ENCODE data around the gene LSS. TPM values are rescaled to one million over a fixed set of nuclear protein-coding genes. Genes with fewer than 3 reads are reported as not detected.
A peak's percentile ranks its signal among the peaks of the same experiment; 100 is the strongest.
"Not testable (repeated sequence)": the region's sequence is repeated elsewhere in the genome, so short reads cannot be mapped to it uniquely, and the experiment has no call there.

The LSS gene
- total RNA-seq, 2 donors from 2014 or later = 17.8 to 26.2 TPM

DNA sequence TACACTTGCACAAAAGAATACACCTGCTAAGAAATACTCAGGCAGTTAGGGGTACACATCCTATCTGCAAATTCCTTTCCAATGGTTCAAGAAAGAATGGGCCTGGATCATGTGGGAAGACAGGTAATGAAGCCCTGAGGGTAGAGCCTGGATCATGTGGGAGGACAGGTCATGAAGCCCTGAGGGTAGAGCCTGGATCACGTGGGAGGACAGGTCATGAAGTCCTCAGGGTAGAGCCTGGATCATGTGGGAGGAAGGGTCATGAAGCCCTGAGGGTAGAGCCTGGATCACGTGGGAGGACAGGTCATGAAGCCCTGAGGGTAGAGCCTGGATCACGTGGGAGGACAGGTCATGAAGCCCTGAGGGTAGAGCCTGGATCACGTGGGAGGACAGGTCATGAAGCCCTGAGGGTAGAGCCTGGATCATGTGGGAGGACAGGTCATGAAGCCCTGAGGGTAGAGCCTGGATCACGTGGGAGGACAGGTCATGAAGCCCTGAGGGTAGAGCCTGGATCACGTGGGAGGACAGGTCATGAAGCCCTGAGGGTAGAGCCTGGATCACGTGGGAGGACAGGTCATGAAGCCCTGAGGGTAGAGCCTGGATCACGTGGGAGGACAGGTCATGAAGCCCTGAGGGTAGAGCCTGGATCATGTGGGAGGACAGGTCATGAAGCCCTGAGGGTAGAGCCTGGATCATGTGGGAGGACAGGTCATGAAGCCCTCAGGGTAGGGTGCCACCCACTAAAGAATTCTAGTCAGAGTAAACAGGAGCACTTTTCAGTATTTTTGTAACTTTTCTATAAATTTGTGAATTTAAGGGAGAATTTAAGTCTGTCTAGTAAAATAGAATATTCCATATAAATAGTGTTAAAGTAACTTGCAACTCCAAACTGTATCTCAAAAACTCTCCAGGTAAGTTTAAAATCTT lies 27.4 kb downstream of the LSS start:
- not testable (repeated sequence) for DNase-seq (ENCODE audit: low spot score in 2 of 2); H3K9me3 Mint-ChIP-seq; H3K36me3 Mint-ChIP-seq; ATAC-seq
- peak overlapping the region; percentile 31 to 60 for H3K27ac Mint-ChIP-seq

DNA sequence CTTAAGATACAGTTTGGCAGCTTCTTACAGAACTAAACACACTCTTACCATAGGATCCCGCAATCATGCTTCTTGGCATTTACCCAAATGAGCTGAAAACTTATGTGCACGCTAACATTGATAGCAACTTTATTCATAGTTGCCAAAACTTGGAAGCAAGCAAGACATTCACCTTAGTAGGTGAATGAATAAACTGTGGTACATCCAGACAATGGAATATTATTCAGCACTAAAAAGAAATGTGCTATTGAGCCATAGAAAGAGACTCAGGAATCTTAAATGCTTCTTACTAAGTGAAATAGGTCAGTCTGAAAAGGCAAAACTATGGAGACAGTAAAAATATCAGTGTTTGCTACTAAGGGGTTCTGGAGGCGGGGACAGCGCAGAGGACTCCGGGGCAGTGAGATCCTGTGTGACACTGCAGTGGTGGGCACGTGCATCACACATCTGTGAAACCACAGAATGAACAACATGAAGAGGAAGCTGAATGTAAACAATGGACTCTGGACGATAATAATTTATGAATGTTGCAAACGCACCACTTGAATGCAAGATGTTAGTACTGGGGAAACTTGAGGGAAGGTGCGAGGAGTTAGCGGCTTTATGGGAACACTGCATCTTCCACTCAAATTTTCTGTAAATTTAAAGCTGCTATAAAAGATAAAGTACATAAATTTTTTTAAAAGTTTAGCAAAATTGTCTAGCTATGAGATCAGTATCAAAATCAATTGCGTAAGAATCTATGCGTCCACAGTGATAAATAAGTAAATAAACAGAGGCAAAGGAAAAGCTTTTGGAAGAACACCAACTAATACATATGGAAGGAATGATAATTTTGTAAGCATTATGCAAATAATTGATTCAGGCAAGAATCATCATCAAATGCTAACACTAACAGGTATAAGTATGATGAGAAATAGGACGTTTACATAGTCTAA lies 28.9 kb downstream of the LSS start:
- H3K27ac Mint-ChIP-seq = peak overlapping the region in 1 of 2 donors; percentile 60
- ATAC-seq (no peak), DNase-seq (ENCODE audit: low spot score in 2 of 2) (no peak)
- no peaks in the 10 kb centered on the region for H3K9me3 Mint-ChIP-seq
- peaks cover 0 to 5% of the 10 kb centered on the region in 2 donors for H3K36me3 Mint-ChIP-seq

DNA sequence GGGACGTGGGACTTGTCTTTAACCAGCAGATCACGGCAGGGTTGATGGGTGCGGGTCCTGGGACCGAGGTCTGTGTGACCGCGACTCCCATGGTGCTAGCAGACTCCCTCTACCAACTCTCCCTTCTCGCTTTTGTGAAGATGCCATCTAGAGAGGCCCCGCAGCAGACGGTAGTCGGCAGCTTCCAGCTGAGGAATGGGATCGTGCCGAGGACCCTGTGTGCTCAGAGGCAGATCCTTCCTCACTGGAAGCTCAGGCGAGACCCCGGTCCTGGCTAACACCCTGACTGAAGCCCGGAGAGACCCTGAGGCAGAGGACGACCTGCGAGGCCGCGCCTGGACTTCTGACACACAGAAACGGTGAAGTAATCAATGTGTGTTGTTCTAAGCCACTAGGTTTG lies 31.8 kb downstream of the LSS start:
- ATAC-seq = no peak
- Mint-ChIP-seq H3K27ac (peak overlapping the region in 1 of 2 donors; percentile 56), H3K9me3 (no peaks in the 10 kb centered on the region), H3K36me3 (peaks cover 0 to 5% of the 10 kb centered on the region in 2 donors)
- no peak for DNase-seq (ENCODE audit: low spot score in 2 of 2)

DNA sequence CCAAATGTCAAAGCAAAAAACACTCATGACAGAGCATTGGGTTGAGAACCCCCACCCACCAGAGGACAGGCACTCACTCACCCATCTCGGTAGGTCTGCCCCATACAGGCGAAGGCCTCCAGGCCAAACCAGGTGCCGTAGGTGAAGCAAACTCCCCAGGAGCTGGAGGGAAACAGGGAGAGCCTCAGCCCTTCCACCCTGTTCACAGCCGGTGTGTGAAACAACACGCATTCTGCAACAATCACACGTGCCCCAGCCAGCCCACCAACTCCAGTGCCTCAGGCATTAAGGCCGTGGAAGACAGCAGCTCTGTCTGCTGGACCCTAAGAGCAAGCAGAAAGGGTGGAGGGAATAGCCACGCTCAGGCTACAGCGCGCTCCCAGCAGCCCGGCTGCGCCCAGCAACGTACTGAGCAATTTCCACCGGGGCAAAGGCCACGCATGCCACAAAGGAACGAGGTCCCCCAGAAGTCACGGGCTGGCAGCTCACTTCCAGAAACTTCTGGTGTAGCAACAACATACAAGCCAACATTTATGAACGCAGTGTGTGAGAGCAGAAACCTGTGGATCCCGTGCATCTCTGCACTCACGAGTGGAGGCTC lies 32.9 kb downstream of the LSS start:
- ATAC-seq (no peak), DNase-seq (ENCODE audit: low spot score in 2 of 2) (no peak)
- Mint-ChIP-seq H3K36me3 (peaks cover 0 to 5% of the 10 kb centered on the region in 2 donors), H3K27ac (peak overlapping the region in 1 of 2 donors; percentile 56), H3K9me3 (no peaks in the 10 kb centered on the region)

DNA sequence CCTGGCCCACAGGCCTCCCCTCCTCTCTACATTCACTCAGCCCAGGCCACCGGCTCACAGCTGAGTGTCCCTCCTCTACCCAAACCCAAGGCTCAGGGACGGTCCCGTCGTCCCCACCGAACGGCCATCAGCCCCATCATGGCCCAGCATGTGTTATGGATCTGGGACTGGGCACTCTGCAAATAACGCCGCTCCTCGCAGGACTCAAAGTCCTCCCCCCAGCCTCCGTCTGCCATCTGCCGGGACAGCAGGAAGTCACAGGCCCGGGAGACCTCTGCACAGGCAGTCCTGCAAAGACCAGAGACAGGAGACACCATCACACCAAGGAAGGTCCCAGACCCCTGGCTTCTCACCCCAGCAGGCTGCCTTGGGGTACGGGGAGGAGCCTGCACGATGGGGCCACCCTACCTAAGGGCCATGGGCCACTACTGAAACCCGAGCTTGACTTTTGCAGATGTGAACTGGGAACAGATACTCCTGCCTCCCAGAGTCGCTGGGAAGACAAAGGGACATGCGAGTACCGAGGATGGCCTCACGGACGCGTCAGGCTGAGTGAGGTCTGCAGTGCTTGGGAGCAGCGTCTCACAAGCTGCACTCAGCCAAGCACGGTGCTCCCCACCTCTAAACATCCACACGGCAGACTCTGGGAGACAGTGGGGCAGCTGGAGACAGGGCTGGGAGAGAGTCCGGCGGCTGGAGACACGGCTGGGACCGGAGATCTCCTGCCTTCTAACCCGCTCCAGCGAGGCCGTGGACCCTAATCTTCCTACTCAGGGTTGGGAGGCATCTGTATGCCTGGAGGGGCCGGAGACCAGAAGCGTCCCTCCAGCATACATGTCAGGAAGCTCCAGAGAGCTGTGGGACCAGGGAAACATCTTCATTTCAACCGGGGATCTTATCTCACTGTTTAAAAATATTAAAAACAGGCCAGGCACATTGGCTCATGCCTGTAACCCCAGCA lies 33.9 kb downstream of the LSS start:
- DNase-seq (ENCODE audit: low spot score in 2 of 2) = no peak
- Mint-ChIP-seq H3K36me3 (peaks cover 0 to 3% of the 10 kb centered on the region in 2 donors), H3K9me3 (no peaks in the 10 kb centered on the region), H3K27ac (peak overlapping the region in 1 of 2 donors; percentile 77)
- ATAC-seq = no peak

DNA sequence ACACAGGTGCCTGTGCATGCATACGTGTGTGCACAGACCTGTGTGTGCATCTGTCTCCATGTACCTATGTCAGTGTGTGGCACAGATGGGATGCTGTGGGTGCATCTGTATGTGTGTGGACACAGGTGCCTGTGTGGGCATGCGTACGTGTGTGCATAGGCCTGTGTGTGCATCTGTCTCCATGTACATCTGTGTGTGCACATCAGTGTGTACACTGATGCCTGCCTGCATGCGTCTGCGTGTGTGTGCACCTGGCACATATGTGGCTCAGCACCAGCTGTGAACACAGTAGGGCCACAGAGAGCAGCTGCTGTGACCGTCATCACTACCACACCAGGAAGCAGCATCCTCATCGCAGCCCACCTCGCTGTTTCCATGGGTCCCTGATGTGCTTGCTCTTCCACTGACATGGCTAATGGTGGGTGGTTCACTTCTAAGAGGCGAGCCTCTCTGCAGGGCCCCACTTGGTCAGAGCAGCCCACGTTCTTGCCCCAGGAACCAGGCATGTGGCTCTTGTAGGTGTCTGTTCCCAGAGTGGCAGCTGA lies 34.7 kb downstream of the LSS start:
- DNase-seq (ENCODE audit: low spot score in 2 of 2) (no peak), ATAC-seq (no peak)
- Mint-ChIP-seq H3K9me3 (no peaks in the 10 kb centered on the region), H3K36me3 (no peaks in the 10 kb centered on the region), H3K27ac (peak overlapping the region in 1 of 2 donors; percentile 77)

DNA sequence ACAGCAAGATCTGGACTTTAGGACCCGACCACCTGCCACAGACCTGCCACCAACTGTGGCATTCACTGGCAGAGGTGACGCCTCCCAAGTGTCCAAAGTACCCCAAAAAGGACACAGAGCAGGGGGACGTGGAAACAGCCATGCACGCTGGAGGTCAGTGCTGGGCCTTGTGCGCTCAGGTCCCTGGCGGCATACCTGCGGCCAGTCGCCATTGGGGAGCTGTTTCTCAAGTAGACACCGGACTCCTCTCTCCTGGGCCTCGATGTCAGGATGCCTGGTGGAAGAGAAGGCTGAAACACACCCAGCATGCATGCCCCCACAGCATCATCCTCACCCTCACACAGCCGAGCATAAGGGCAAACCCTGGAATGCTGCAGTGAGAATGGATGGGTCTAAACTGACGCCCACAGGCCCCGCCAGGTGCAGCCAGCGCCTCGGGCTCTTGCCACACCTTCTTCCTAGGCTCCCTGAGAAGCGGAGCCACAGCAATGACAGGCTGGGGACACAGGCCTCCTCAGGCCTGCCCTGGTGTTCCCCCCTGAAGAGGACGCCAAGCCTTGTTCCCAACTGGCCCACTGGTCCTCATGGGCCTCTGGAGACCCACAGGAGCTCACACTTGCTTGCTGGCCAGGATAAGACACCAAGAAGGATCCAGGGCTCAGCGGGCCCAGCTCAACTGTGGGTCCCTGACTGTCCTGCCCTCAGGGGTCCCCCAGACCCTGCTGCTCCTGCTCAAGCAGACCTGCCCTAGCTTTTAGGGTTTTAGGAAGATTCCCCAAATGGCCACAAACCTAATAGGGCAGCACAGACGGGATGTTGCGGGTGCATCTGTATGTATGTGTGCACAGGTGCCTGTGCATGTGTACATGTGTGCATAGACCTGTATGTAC lies 36.6 kb downstream of the LSS start:
- no peak overlapping the region for H3K27ac Mint-ChIP-seq
- no peak for ATAC-seq
- DNase-seq (ENCODE audit: low spot score in 2 of 2) = no peak
- H3K36me3 Mint-ChIP-seq = no peaks in the 10 kb centered on the region
- H3K9me3 Mint-ChIP-seq = no peaks in the 10 kb centered on the region

DNA sequence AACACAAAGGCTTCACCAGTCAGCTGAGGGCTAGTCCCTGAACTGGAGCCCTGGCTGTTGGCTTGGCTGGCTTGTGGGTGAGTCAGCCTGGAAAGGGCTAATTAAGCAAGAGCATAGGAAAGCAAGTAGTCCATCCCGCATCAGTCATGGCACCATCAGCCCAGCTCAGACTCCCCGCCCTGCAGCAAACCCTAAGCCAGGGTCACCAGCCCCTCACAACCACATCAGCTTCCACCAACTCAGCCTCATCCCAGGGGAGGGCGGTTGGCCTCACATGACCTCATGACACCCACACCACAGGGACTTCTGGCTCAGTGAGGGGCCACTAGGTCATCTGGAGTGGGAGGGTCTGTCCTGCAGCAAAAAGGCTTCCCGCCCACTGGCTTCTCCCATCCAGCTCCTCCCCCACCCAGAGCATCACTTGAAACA lies 37.3 kb downstream of the LSS start:
- DNase-seq (ENCODE audit: low spot score in 2 of 2) (no peak), ATAC-seq (no peak)
- no peaks in the 10 kb centered on the region for H3K36me3 Mint-ChIP-seq
- H3K27ac Mint-ChIP-seq = no peak overlapping the region
- no peaks in the 10 kb centered on the region for H3K9me3 Mint-ChIP-seq

DNA sequence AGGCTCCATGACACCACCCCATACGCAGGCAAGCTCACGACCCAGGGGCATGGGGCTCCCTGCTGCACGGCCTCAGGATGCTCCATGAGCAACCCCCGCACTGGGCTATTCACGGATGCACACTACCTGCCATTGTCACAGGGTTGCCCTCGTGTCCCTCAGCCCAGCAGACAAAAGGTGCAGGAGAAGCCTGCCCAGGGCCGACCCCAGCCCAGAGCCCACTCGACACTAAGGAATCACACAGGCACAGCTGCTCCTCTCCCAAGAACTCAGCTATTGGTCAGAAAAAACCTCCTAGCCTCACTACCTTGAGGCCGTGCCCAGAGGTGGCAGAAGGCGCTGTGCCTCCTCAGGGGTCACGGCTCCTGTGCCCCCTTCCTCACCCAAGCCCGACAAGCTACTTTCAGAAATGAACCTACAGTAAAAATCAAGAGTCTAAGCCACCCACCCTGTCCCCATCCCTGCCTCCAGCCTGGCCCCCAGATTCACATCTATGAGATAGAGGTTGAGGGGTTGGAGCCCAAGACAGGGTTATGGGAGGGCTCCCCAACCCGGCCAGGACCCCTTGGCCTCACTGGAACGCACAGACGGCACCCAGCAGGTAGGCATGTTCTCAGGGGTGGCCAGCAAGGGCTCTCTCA lies 38.0 kb downstream of the LSS start:
- no peak overlapping the region for H3K27ac Mint-ChIP-seq
- ATAC-seq = no peak
- no peaks in the 10 kb centered on the region for H3K9me3 Mint-ChIP-seq
- H3K36me3 Mint-ChIP-seq = no peaks in the 10 kb centered on the region
- no peak for DNase-seq (ENCODE audit: low spot score in 2 of 2)

DNA sequence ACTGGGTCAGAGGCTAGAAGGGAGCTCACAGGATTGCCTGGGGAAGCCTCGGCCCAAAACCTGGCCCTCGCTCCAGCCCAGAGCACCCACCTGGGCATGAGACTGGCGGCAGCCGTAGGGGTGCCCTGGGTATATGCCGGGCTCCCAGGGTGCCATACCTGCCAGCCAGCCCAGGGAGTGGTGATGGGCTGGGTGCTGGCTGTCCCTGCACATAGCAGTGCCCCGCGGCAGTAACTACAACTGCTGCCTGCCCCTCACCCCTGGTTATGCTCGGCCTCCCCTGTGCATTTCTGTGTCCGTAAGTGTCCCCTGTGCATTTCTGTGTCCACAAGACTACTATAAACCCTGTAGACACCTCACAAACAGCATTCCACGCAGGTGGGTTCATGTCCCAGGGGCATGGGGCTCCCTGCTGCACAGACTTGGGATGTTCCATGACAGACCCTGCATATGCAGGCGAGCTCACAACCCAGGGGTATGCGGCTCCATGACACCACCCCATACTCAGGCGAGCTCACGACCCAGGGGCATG lies 38.5 kb downstream of the LSS start:
- Mint-ChIP-seq H3K36me3 (no peaks in the 10 kb centered on the region), H3K27ac (no peak overlapping the region), H3K9me3 (no peaks in the 10 kb centered on the region)
- DNase-seq (ENCODE audit: low spot score in 2 of 2) = no peak
- no peak for ATAC-seq

DNA sequence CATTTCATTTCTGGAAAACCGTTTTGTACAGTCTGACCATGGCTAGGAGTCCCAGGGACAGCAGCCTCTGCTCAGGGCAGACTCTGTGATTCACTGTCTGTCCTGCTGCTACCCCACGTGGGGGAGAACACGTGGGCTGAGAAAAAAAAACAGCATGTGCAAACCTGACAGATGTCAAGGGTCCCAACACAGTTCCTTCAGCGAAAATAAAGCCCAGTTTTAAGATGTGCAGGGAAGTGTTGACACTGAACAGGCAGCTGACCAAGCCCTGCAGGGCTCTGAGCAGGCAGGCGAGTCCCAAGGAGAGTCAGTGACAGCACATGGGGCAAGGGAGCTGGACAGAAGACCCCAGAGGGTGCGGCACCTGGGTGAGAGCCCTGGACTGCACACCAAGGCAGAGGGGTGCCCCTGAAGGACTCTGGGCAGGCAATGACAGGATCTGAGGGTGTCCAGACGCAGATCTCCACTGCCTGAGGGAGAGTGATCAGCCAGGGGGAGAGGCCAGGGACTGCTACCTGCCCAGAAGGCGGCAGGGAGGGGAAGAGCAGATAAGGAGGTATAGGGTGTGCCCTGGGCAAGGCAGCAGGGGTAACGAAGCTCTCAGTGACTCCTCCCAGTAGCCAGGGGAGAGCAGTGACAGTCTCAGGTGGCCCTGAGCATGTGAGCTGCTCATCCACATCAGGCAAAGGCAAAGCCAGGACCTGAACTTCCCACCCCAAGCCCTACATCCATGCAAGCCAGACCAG lies 39.2 kb downstream of the LSS start:
- peak overlapping the region; percentile 25 to 46 for H3K27ac Mint-ChIP-seq
- ATAC-seq (no peak), DNase-seq (ENCODE audit: low spot score in 2 of 2) (no peak)
- no peaks in the 10 kb centered on the region for H3K36me3 Mint-ChIP-seq
- no peaks in the 10 kb centered on the region for H3K9me3 Mint-ChIP-seq

DNA sequence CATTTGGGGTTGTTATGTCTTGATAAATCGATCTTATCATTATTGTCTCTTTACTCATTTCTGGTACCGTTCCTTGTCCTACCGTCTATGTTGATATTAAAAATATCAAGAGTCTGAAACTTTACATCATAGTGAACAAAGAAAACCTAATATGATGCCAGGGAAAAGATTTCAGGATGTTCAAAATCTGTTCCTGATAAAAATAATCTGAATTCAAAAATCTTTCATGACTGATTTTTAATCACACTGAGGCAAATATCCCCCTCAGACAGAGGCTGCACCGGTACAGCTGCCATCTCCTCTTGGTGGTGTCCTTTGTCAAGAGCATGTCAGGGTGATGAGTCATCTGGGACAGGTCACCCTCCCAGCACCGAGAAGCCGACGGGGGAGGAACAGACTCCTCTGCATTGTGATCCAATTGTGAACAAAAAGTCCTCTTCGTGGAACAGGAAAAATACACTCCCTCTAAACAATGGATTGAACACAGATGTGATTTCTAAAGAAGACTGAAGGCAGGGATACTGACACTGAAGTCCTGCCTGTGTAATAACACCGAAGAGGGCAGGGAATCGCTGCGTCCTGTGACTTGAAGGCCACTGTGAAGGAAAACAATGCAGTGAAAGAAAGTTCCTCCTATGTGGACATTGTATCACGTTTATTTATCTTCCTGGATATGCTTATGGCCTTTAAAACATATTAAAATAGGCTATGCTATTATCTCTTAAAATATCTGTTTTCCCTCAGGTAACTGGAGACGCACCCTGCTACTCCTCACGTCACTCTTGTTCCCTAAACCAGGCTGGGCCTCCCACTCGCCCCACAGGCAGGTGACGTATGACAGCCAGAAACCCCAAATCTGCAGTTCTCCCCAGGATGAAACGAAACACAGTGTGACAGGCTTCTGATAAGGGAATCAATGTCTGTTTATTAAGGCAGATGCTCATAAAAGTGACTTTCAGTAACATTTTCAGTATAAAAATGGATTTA lies 40.1 kb downstream of the LSS start:
- ATAC-seq (no peak), DNase-seq (ENCODE audit: low spot score in 2 of 2) (no peak)
- Mint-ChIP-seq H3K36me3 (no peaks in the 10 kb centered on the region), H3K27ac (peak overlapping the region; percentile 25 to 46), H3K9me3 (no peaks in the 10 kb centered on the region)

DNA sequence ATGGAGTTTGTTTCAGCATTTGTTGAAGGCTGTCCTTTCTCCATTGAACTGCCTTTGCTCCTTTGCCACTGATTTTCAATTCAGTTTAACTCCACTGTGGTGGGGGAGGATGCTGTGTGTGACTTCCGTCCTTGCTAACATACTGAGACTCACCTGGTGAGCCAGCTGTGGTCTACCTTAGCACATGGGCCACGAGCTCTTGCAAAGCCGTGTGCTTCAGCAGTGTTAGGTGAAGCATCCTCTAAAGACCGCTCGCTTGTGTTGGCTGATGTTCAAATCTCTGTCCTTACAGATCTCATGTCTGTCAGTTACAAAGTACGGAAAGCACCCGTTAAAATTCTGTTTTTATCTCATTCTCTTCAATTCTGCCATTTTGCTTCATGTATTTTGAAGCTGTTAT lies 40.8 kb downstream of the LSS start:
- H3K36me3 Mint-ChIP-seq = no peaks in the 10 kb centered on the region
- ATAC-seq (no peak), DNase-seq (ENCODE audit: low spot score in 2 of 2) (no peak)
- H3K27ac Mint-ChIP-seq = no peak overlapping the region
- no peaks in the 10 kb centered on the region for H3K9me3 Mint-ChIP-seq

Data from activated naive CD4-positive, alpha-beta T cell treated with anti-CD3 and anti-CD28 coated beads, Interleukin-2, amount 50 U/mL, for 72 hours (primary cell).